ENCODE results near the gene ACY1. TPM values are rescaled to one million over a fixed set of nuclear protein-coding genes. Genes with fewer than 3 reads are reported as not detected.

Gene ACY1
- total and polyA plus RNA-seq, 2 donors (not counting 3 experiments of a cell fraction or from before 2014, with no cell fraction given): 13.4 to 32.9 TPM

DNA sequence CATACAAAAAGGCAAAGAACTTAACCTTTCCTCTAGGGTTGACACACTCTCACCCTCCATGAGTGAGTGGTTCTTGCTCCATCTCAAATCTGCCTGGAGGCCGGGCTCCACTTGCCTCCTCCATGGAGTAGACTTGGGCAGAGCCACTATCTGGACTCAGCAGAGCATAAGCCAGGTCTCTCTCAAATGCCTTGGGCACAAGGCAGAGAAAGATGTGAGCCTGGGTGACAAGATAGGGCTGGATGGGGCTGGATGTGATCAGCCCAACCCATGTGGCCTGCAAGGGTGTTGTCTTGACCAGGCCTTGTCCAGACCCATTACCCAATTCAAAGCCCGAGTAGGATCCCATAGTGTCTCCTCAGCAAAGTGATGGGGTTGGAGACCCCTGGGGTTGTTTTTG lies 16.5 kb downstream of the ACY1 start:
- Histone ChIP-seq H3K9me1 (replicated peaks; ENCODE audit: control insufficient read depth, extremely low read depth, insufficient read depth, low read length) (no peaks in the 10 kb centered on the region), H3K4me3 (replicated peaks in 1 of 3; ENCODE audit: insufficient read depth in 1 of 3, low read depth in 1 of 3, low read length in 3 of 3) (no peak overlapping the region), H3K9me3 (replicated peaks; ENCODE audit: control insufficient read depth, insufficient read depth, low read length) (no peaks in the 10 kb centered on the region), H3K9ac (replicated peaks; ENCODE audit: extremely low read depth, insufficient read depth, low read length) (no peak overlapping the region), H3K4me1 (ENCODE audit: control insufficient read depth, extremely low read depth, insufficient read depth, low read length) (peaks cover 9% of the 10 kb centered on the region), H4K20me1 (replicated peaks; ENCODE audit: control insufficient read depth, extremely low read depth, insufficient read depth, low read length) (no peaks in the 10 kb centered on the region), H3K27ac (ENCODE audit: insufficient read depth, low read depth, low read length) (no peak overlapping the region), H3K4me2 (ENCODE audit: insufficient read depth, low read length) (no peak overlapping the region), H3K79me2 (ENCODE audit: control insufficient read depth, insufficient read depth, low read length) (peaks cover 9% of the 10 kb centered on the region), H2AFZ (ENCODE audit: low read depth, low read length) (no peak overlapping the region), H3K27me3 (ENCODE audit: control insufficient read depth in 2 of 2, insufficient read depth in 2 of 2, low read length in 2 of 2) (no peaks in the 10 kb centered on the region), H3K36me3 (ENCODE audit: control insufficient read depth in 2 of 2, extremely low read depth in 1 of 2, insufficient read depth in 2 of 2, low read length in 2 of 2) (peaks cover 0 to under 1% of the 10 kb centered on the region in 2 experiments)
- ChIA-PET CTCF (interaction anchor here (2.4 to 10.4 kb wide), 4 partner anchors 12 to 142 kb away, joined by 14 to 260 read pairs (median 143); partner anchors contain the start of gene DUSP7), POLR2A (no interaction called here)
- intact Hi-C loops (cut with micrococcal nuclease) (loop anchor here (5.0 kb wide), 2 partner anchors 197 to 217 kb away; partner anchors contain the start of gene ALAS1), dilution Hi-C loops (cut with MboI; ENCODE audit: extremely low pct_ligation_motif_present, low sequenced_read_pairs) (loop anchor here (10.0 kb wide), 1 partner anchor 145 kb away; no protein-coding TSS in a partner anchor)
- no TSS peak for BruUV-seq (replicated peaks)
- no peak for FAIRE-seq
- DNase-seq (ENCODE audit: low read depth, low spot score): no peak
- TF ChIP-seq, protein P1, sequence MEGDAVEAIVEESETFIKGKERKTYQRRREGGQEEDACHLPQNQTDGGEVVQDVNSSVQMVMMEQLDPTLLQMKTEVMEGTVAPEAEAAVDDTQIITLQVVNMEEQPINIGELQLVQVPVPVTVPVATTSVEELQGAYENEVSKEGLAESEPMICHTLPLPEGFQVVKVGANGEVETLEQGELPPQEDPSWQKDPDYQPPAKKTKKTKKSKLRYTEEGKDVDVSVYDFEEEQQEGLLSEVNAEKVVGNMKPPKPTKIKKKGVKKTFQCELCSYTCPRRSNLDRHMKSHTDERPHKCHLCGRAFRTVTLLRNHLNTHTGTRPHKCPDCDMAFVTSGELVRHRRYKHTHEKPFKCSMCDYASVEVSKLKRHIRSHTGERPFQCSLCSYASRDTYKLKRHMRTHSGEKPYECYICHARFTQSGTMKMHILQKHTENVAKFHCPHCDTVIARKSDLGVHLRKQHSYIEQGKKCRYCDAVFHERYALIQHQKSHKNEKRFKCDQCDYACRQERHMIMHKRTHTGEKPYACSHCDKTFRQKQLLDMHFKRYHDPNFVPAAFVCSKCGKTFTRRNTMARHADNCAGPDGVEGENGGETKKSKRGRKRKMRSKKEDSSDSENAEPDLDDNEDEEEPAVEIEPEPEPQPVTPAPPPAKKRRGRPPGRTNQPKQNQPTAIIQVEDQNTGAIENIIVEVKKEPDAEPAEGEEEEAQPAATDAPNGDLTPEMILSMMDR (IDR thresholded peaks at IDR 0.05; ENCODE audit: extremely low read depth in 1 of 2, insufficient read depth in 1 of 2, low read depth in 1 of 2, low read length in 2 of 2): no peak
- no peak for TF ChIP-seq POLR2A (IDR thresholded peaks at IDR 0.05; ENCODE audit: low read depth, low read length)
- TF ChIP-seq POLR2AphosphoS5 (IDR thresholded peaks at IDR 0.05; ENCODE audit: insufficient read depth, low read depth, low read length): no peak
- no peak for TF ChIP-seq FOS (IDR thresholded peaks at IDR 0.05; ENCODE audit: borderline replicate concordance, insufficient read depth, low read length)
- TF ChIP-seq JUN (IDR thresholded peaks at IDR 0.05; ENCODE audit: borderline replicate concordance, insufficient read depth, insufficient read length, low read depth): no peak
- TF ChIP-seq MYC (IDR thresholded peaks at IDR 0.05; ENCODE audit: low read depth, low read length): no peak
- TF ChIP-seq EZH2 (IDR thresholded peaks at IDR 0.05; ENCODE audit: borderline replicate concordance, low read depth, low read length, severe bottlenecking): no peak
- TF ChIP-seq, protein P2, sequence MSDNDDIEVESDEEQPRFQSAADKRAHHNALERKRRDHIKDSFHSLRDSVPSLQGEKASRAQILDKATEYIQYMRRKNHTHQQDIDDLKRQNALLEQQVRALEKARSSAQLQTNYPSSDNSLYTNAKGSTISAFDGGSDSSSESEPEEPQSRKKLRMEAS (IDR thresholded peaks at IDR 0.05; ENCODE audit: insufficient read depth, insufficient read length): no peak
- TF ChIP-seq GATA2 (IDR thresholded peaks at IDR 0.05; ENCODE audit: insufficient read depth, insufficient read length, low read depth, low read length): no peak

Data from endothelial cell of umbilical vein (primary cell).